ENCODE data around the gene MYL2. TPM values are rescaled to one million over a fixed set of nuclear protein-coding genes. Genes with fewer than 3 reads are reported as not detected.

MYL2 gene
- total RNA-seq, 1 donor: not detected

GRCh38 chr12:110885152-110885840 is 35.1 kb downstream of the MYL2 start:
- H3K4me3 ChIP-seq (ENCODE audit: low read depth, low read length): no peak overlapping the region
- no peak for DNase-seq (ENCODE audit: low read depth)
- no peak for TF ChIP-seq CTCF (IDR thresholded peaks at IDR 0.05; ENCODE audit: insufficient read depth, low read length)

- DNase-seq (ENCODE audit: low read depth): no peak
- H3K4me3 ChIP-seq (ENCODE audit: low read depth, low read length): no peak overlapping the region
- no peak for TF ChIP-seq CTCF (IDR thresholded peaks at IDR 0.05; ENCODE audit: insufficient read depth, low read length)
These were observed 37.1 kb downstream of the MYL2 start for GRCh38 chr12:110883251-110883650.

GRCh38 chr12:110880651-110881050 is 39.7 kb downstream of the MYL2 start:
- TF ChIP-seq CTCF (IDR thresholded peaks at IDR 0.05; ENCODE audit: insufficient read depth, low read length): no peak
- no peak overlapping the region for H3K4me3 ChIP-seq (ENCODE audit: low read depth, low read length)
- DNase-seq (ENCODE audit: low read depth): no peak

- no peak for TF ChIP-seq CTCF (IDR thresholded peaks at IDR 0.05; ENCODE audit: insufficient read depth, low read length)
- no peak overlapping the region for H3K4me3 ChIP-seq (ENCODE audit: low read depth, low read length)
- DNase-seq (ENCODE audit: low read depth): no peak
These were observed 45.6 kb downstream of the MYL2 start for GRCh38 chr12:110874781-110875180.

GRCh38 chr12:110874351-110874750 is 46.0 kb downstream of the MYL2 start:
- no peak overlapping the region for H3K4me3 ChIP-seq (ENCODE audit: low read depth, low read length)
- DNase-seq (ENCODE audit: low read depth): no peak
- TF ChIP-seq CTCF (IDR thresholded peaks at IDR 0.05; ENCODE audit: insufficient read depth, low read length): no peak

GRCh38 chr12:110872100-110872499 is 48.3 kb downstream of the MYL2 start:
- no peak for TF ChIP-seq CTCF (IDR thresholded peaks at IDR 0.05; ENCODE audit: insufficient read depth, low read length)
- DNase-seq (ENCODE audit: low read depth): no peak
- H3K4me3 ChIP-seq (ENCODE audit: low read depth, low read length): no peak overlapping the region

GRCh38 chr12:110869803-110870202 is 50.6 kb downstream of the MYL2 start:
- TF ChIP-seq CTCF (IDR thresholded peaks at IDR 0.05; ENCODE audit: insufficient read depth, low read length): no peak
- DNase-seq (ENCODE audit: low read depth): no peak
- no peak overlapping the region for H3K4me3 ChIP-seq (ENCODE audit: low read depth, low read length)

Data from fibroblast of the aortic adventitia (primary cell).